Large intestine (tissue), 3 donors: ENCODE measurements around the gene SMPD1. TPM values are rescaled to one million over a fixed set of nuclear protein-coding genes. Genes with fewer than 3 reads are reported as not detected.
A peak's percentile ranks its signal among the peaks of the same experiment; 100 is the strongest.

Experiments used
- DNase-seq, 2 donors: peaks; one replicate each; pipeline versions ENCODE4 v3.0.0 to v3.0.0-alpha.2; 2013
- H3K27ac ChIP-seq: one replicate; pipeline ENCODE4 v1.5.1; 2013; ENCODE audit warnings: low read length
- H3K27me3 ChIP-seq: 2 replicates; pipeline ENCODE4 v1.6.1; 2013; ENCODE audit warnings: low read length; ENCODE audit not compliant: control insufficient read depth, insufficient read depth
- H3K36me3 ChIP-seq: 2 replicates; pipeline ENCODE4 v1.6.1; 2013; ENCODE audit warnings: low read length; ENCODE audit not compliant: control insufficient read depth, insufficient read depth
- H3K4me1 ChIP-seq: one replicate; pipeline ENCODE4 v1.6.1; 2013; ENCODE audit warnings: low read length; ENCODE audit not compliant: control insufficient read depth, insufficient read depth
- H3K4me3 ChIP-seq: one replicate; pipeline ENCODE4 v1.5.1; 2013; ENCODE audit warnings: low read length
- H3K9me3 ChIP-seq: one replicate; pipeline ENCODE4 v1.6.1; 2013; ENCODE audit warnings: mild to moderate bottlenecking, low read depth, low read length, moderate library complexity; ENCODE audit not compliant: control insufficient read depth
- WGBS: methylation state at CpG from one replicate; pipeline ENCODE4 v1.1.5; 2013; ENCODE audit warnings: low lambda C conversion rate; ENCODE audit not compliant: insufficient coverage; 5-methylcytosine and 5-hydroxymethylcytosine counted together
- polyA plus RNA-seq: library from polyadenylated mRNA; unstranded; fragments of 120-200 nt; gene quantifications from one replicate; pipeline ENCODE4 v1.2.1, GENCODE V29; 2013

Gene SMPD1
- polyA plus RNA-seq, 1 donor = 31.8 TPM

- Histone ChIP-seq H3K9me3 (no peaks in the 10 kb centered on the region), H3K36me3 (peaks cover 42% of the 10 kb centered on the region), H3K4me1 (peaks cover 8% of the 10 kb centered on the region), H3K27ac (no peak overlapping the region), H3K4me3 (no peak overlapping the region), H3K27me3 (no peaks in the 10 kb centered on the region)
- WGBS = no CpG with 5 or more reads among the region's 15 CpGs
- DNase-seq = no peak
These were observed 10.4 kb downstream of the SMPD1 start for GRCh38 chr11:6400431-6401345.

GRCh38 chr11:6401464-6401863 lies 11.2 kb downstream of the SMPD1 start:
- no peak for DNase-seq
- no peak overlapping the region for H3K27ac ChIP-seq

GRCh38 chr11:6402061-6402470 lies 11.8 kb downstream of the SMPD1 start:
- H3K4me3 ChIP-seq = no peak overlapping the region
- H3K4me1 ChIP-seq = peaks cover 12% of the 10 kb centered on the region
- no peak overlapping the region for H3K27ac ChIP-seq
- no peaks in the 10 kb centered on the region for H3K27me3 ChIP-seq
- no peaks in the 10 kb centered on the region for H3K9me3 ChIP-seq
- no CpG with 5 or more reads among the region's 12 CpGs for WGBS
- DNase-seq = no peak
- H3K36me3 ChIP-seq = peaks cover 36% of the 10 kb centered on the region

More at GRCh38 chr11:6401464-6401863, 11.2 kb downstream of the SMPD1 start:
- H3K36me3 ChIP-seq = peaks cover 37% of the 10 kb centered on the region
- no peaks in the 10 kb centered on the region for H3K27me3 ChIP-seq
- WGBS = no CpG with 5 or more reads among the region's 7 CpGs
- H3K9me3 ChIP-seq = no peaks in the 10 kb centered on the region
- H3K4me1 ChIP-seq = peaks cover 12% of the 10 kb centered on the region
- H3K4me3 ChIP-seq = no peak overlapping the region

- Histone ChIP-seq H3K4me1 (peaks cover 12% of the 10 kb centered on the region), H3K27me3 (no peaks in the 10 kb centered on the region), H3K27ac (no peak overlapping the region), H3K4me3 (no peak overlapping the region), H3K36me3 (peaks cover 36% of the 10 kb centered on the region), H3K9me3 (no peaks in the 10 kb centered on the region)
- WGBS = no CpG with 5 or more reads among the region's 7 CpGs
- no peak for DNase-seq
These were observed 12.3 kb downstream of the SMPD1 start for GRCh38 chr11:6402561-6402981.

- Histone ChIP-seq H3K36me3 (peaks cover 32% of the 10 kb centered on the region), H3K27ac (no peak overlapping the region), H3K4me1 (peaks cover 12% of the 10 kb centered on the region), H3K9me3 (no peaks in the 10 kb centered on the region), H3K27me3 (no peaks in the 10 kb centered on the region), H3K4me3 (no peak overlapping the region)
- no CpG with 5 or more reads among the region's 8 CpGs for WGBS
- no peak for DNase-seq
These were observed 13.3 kb downstream of the SMPD1 start for GRCh38 chr11:6403539-6403938.

GRCh38 chr11:6404342-6405051 lies 14.2 kb downstream of the SMPD1 start:
- no peaks in the 10 kb centered on the region for H3K27me3 ChIP-seq
- H3K4me1 ChIP-seq = peaks cover 12% of the 10 kb centered on the region
- H3K9me3 ChIP-seq = no peaks in the 10 kb centered on the region
- H3K4me3 ChIP-seq = no peak overlapping the region
- peak overlapping the region; percentile 29 for H3K27ac ChIP-seq
- no CpG with 5 or more reads among the region's 16 CpGs for WGBS
- peaks cover 36% of the 10 kb centered on the region for H3K36me3 ChIP-seq
- no peak for DNase-seq

GRCh38 chr11:6405052-6405667 lies 14.9 kb downstream of the SMPD1 start:
- WGBS = no CpG with 5 or more reads among the region's 13 CpGs
- Histone ChIP-seq H3K4me1 (peaks cover 12% of the 10 kb centered on the region), H3K27me3 (no peaks in the 10 kb centered on the region), H3K4me3 (no peak overlapping the region), H3K36me3 (peaks cover 39% of the 10 kb centered on the region), H3K9me3 (no peaks in the 10 kb centered on the region), H3K27ac (peak overlapping the region; percentile 29)
- peak; percentile 48 to 62 for DNase-seq

GRCh38 chr11:6405846-6406245 lies 15.6 kb downstream of the SMPD1 start:
- Histone ChIP-seq H3K4me1 (peaks cover 12% of the 10 kb centered on the region), H3K27me3 (no peaks in the 10 kb centered on the region), H3K9me3 (no peaks in the 10 kb centered on the region), H3K27ac (no peak overlapping the region), H3K4me3 (no peak overlapping the region), H3K36me3 (peaks cover 42% of the 10 kb centered on the region)
- DNase-seq = no peak
- 91% methylated on average over 4 of the region's 6 CpGs for WGBS

GRCh38 chr11:6406370-6406769 lies 16.1 kb downstream of the SMPD1 start:
- H3K27ac ChIP-seq = no peak overlapping the region
- no peaks in the 10 kb centered on the region for H3K9me3 ChIP-seq
- no peaks in the 10 kb centered on the region for H3K27me3 ChIP-seq
- H3K36me3 ChIP-seq = peaks cover 38% of the 10 kb centered on the region
- peaks cover 12% of the 10 kb centered on the region for H3K4me1 ChIP-seq
- H3K4me3 ChIP-seq = no peak overlapping the region
- 0% methylated on average over 1 of the region's 2 CpGs for WGBS
- no peak for DNase-seq

- Histone ChIP-seq H3K4me1 (peaks cover 3% of the 10 kb centered on the region), H3K27me3 (no peaks in the 10 kb centered on the region), H3K27ac (no peak overlapping the region), H3K4me3 (no peak overlapping the region), H3K36me3 (peaks cover 18% of the 10 kb centered on the region), H3K9me3 (no peaks in the 10 kb centered on the region)
- DNase-seq = no peak
- no CpG with 5 or more reads among the region's 23 CpGs for WGBS
These were observed 20.6 kb downstream of the SMPD1 start for GRCh38 chr11:6410695-6411430.
